Choroid plexus epithelial cell (primary cell): ENCODE measurements around the gene WDR36.
A peak's percentile ranks its signal among the peaks of the same experiment; 100 is the strongest.

Experiments used
- DNase-seq: peaks from one replicate; pipeline ENCODE4 v3.0.0-alpha.2; 2010; ENCODE audit warnings: low read depth
- H3K4me3 ChIP-seq: 2 replicates; pipeline ENCODE4 v1.5.1; 2011; ENCODE audit warnings: low read depth, mild to moderate bottlenecking, control low read depth, low read length, moderate library complexity
- TF ChIP-seq, protein P1 (sequence below): conservative IDR thresholded peaks from 2 replicates; pipeline ENCODE4 v1.5.1; 2011; ENCODE audit warnings: low read depth, mild to moderate bottlenecking, control low read depth, inconsistent platforms, low read length, moderate library complexity

Gene WDR36

DNA sequence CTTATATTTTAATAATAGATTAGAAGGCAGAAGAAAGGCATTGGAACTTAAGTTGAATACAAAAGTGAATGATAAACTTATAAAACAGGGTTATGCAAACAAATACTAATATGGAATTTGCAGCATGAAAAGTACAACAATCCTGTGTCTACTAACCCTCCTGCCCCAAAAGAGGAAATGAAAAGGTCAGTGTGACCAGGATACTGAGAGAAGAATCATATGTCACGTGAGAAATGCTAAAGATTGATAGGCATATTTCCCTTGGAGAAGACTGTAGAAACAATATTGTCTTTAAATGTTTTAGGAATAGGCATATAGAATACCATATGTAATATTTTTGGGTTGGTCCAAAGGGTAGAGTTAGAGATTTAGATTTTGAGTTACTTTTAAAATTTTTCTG lies 3.8 kb downstream of the WDR36 start:
- DNase-seq = no peak

DNA sequence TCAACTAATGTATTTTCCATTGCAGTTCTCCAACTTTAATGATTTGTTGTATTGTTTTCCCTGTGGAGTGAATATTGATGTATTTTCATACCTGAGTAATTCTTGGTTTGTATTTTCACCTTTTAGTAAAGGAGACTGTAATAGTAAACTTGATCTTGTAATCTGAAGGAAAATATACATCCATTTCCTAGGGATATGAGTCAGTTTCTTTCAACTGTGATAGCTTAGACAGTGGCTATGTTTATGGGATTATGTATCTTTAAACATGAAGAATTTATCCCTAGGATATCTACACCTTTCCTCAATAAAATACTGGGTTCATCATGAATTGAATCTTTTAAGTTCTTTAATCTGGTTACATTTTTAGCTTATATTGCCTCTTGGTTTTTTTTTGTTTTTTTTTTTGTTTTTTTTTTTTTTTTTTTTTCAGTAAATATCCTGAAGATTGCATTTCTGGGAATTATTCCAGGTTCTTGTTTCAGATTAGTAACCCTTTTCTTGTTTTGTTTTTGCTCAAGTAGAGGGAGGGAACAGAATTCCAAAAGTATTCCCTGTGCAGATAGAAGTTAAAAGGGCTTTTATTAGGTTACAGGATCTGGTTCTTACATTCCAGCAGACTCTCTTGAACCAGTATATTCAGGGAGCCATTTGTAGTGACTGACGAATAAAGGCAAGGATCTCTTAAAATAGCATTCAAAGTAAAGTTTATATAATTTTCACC lies 7.1 kb downstream of the WDR36 start:
- H3K4me3 ChIP-seq = no peak overlapping the region
- TF ChIP-seq, protein P1, sequence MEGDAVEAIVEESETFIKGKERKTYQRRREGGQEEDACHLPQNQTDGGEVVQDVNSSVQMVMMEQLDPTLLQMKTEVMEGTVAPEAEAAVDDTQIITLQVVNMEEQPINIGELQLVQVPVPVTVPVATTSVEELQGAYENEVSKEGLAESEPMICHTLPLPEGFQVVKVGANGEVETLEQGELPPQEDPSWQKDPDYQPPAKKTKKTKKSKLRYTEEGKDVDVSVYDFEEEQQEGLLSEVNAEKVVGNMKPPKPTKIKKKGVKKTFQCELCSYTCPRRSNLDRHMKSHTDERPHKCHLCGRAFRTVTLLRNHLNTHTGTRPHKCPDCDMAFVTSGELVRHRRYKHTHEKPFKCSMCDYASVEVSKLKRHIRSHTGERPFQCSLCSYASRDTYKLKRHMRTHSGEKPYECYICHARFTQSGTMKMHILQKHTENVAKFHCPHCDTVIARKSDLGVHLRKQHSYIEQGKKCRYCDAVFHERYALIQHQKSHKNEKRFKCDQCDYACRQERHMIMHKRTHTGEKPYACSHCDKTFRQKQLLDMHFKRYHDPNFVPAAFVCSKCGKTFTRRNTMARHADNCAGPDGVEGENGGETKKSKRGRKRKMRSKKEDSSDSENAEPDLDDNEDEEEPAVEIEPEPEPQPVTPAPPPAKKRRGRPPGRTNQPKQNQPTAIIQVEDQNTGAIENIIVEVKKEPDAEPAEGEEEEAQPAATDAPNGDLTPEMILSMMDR = no peak
- DNase-seq = peak; percentile 31

More for the DNA sequence above, 3.8 kb downstream of the WDR36 start:
- TF ChIP-seq, protein P1 = no peak
- H3K4me3 ChIP-seq = no peak overlapping the region

DNA sequence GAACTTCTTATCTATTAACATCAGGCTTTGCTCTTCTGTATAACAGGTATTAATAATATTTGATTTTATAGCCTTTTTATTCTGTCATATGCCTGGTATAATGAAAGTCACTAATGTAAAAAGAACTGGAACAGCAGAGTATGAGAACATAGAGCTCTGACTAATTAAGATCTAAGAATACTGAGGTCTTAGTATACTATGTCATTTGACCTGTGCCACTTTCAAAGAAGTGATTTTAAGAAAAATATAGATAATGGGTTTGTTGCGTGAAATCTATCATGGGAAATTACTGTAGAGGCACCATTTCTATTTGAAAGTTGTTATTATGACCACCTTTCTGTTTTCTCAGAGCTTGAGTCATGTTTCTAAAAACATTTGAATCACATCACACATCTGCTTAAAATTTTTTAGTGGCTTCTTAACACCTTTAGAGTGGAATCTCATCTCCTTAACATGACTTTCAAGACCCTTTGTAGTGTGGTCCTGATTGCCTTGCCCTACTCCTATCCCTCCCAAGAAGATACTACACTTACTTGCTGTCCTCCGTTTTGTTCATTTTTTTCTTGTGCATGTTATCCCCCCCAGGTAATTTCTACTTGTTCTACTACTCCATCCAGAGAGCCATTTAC lies 14.3 kb downstream of the WDR36 start:
- TF ChIP-seq, protein P1 = no peak
- no peak overlapping the region for H3K4me3 ChIP-seq
- no peak for DNase-seq

DNA sequence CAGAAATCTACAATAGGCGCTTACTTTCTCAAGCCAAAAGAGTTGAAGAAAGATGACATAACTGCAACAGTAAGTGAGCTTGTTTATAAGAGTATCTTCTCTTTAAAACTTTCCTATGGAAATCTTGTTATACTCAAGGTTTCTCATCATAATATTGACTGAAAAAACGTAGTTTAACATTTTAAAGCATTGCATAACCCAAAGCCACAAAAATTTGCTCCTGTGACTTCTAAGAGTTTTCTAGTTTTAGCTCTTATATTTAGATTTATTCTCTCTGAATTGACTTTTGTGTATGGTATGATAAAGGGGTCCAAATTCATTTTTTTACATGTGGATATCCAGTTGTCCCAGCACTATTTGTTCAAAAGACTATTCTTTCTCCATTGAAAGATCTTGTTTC lies 15.2 kb downstream of the WDR36 start:
- H3K4me3 ChIP-seq = no peak overlapping the region
- TF ChIP-seq, protein P1 = no peak
- DNase-seq = peak; percentile 63

DNA sequence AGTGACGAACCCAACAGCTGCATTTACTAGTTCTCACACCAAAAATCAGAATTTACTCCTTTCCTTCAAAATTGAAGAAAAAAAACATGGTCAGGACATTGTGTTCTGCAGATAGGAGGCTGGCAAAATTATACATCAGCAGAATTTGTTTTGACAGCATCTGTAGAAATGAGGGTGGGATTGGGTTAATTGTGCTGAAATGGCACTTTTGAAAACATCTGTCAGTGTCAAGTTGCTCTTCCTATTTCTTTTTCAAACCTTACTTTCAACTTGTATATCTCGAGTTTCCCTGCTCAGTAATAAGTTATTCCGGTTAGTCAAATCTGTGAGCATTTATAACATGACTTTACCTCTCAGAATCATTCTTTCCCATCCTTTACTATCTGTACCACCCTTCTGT lies 19.8 kb downstream of the WDR36 start:
- TF ChIP-seq, protein P1 = no peak
- no peak overlapping the region for H3K4me3 ChIP-seq
- DNase-seq = no peak

DNA sequence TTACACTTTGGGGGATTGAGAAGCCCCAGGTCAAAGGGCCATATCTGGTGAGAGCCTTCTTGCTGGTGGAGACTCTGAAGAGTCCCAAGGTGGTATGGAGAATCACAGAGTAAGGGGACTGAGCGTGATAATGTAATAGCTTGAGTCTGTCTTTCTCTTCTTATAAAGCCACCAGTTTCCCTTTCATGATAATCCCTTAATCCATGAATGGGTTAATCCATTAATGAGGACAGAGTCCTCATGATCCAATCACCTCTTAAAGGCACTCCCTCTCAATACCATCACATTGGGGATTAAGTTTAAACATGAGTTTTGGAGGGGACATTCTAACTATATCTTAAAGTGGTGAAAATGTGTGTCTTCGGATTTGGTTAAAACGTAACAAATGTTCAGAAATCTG lies 21.5 kb downstream of the WDR36 start:
- no peak overlapping the region for H3K4me3 ChIP-seq
- no peak for DNase-seq
- TF ChIP-seq, protein P1 = no peak

DNA sequence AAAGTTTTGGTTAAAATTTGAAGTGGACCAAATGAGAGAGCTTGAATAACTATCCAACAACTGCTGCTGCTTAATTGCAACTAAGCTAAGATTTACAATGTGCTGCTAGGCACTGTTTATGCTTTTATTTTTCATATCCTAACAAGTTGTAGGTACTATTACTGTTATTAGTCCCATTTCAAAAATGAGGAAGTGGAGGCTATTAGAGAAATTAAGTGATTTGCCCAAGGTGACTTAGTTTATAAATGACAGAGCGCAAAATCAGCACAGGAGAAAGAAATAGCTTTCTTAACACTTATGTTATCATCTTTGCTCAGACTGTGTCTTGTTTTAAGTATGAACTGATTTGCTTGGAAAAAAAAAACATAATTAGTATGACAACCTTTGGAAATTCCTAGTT lies 23.1 kb downstream of the WDR36 start:
- no peak overlapping the region for H3K4me3 ChIP-seq
- TF ChIP-seq, protein P1 = no peak
- DNase-seq = no peak
